Tibial artery (tissue), 4 donors: ENCODE measurements around the gene DYSF.

Source experiments
- DNase-seq, 2 donors: peaks; one replicate each; pipeline ENCODE4 v3.0.0-alpha.2; 2019
- H3K27ac ChIP-seq, 2 donors: fragments of 200-600 bp; sonication (generic) in 1 of 2; 1 replicate in 1 of 2; 2 replicates in 1 of 2; pipeline ENCODE4 v1.5.1; 2018 to 2019; ENCODE audit warnings: mild to moderate bottlenecking in 1 of 2
- H3K27me3 ChIP-seq, 2 donors: fragments of 200-600 bp; sonication (generic) in 1 of 2; one replicate each; pipeline versions ENCODE4 v1.5.1 to v1.6.0; 2016 to 2019
- H3K36me3 ChIP-seq, 3 donors: fragments of 200-600 bp; sonication (generic) in 2 of 3; one replicate each; pipeline ENCODE4 v1.5.1; 2016 to 2019; ENCODE audit warnings: mild to moderate bottlenecking in 2 of 3
- H3K4me1 ChIP-seq, 4 donors: fragments of 200-600 bp; sonication (generic) in 2 of 4; 1 replicate in 3 of 4; 2 replicates in 1 of 4; pipeline ENCODE4 v1.5.1; 2016 to 2019
- H3K4me3 ChIP-seq, 2 donors: fragments of 200-600 bp; sonication (generic) in 1 of 2; 1 replicate in 1 of 2; 2 replicates in 1 of 2; pipeline ENCODE4 v1.5.1; 2018 to 2019; ENCODE audit warnings: mild to moderate bottlenecking in 2 of 2
- H3K9me3 ChIP-seq, 3 donors: fragments of 200-600 bp; sonication (generic) in 1 of 3; one replicate each; pipeline ENCODE4 v1.5.1; 2016 to 2019
- intact Hi-C: fragments of 100-400 bp; cut with DNase I; formaldehyde crosslinking; loops from one replicate; pipeline ENCODE4 v1.15.0; 2023; ENCODE audit warnings: low total_unique reads
- TF ChIP-seq, protein P1 (sequence below), 2 experiments: fragments of 200-600 bp in 1 of 2; fragments of 450-650 bp in 1 of 2; IDR thresholded peaks; one replicate each; pipeline ENCODE4 v1.5.1; 2017 to 2019; ENCODE audit warnings: antibody characterized with exemption in 2 of 2, mild to moderate bottlenecking in 1 of 2, moderate library complexity in 1 of 2

DYSF gene

DNA sequence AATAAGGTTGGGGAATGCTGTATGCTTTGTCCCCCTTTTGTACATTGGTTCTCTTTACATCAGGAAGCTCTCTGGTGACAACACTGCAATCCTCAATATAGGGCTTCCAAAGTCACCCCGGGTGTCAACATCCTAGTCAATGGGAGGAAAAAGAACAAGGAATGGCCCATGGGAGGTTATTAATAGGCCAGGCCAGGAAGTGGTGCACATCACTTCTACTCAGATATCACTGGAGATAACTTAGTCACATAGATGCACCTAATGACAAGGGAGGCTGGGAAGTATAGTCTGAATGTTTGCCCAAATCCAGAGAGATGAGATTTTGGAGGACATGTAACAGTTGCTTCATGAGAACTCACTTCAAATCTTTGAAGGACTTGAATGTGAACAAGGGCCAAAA is 274.7 kb downstream of the DYSF start:
- intact Hi-C loops: no loop called here
- Histone ChIP-seq H3K27ac (no peak overlapping the region), H3K9me3 (peaks cover 0 to 7% (median 0%) of the 10 kb centered on the region in 3 donors), H3K36me3 (no peaks in the 10 kb centered on the region), H3K27me3 (no peaks in the 10 kb centered on the region), H3K4me3 (no peak overlapping the region), H3K4me1 (no peaks in the 10 kb centered on the region)
- TF ChIP-seq, protein P1, sequence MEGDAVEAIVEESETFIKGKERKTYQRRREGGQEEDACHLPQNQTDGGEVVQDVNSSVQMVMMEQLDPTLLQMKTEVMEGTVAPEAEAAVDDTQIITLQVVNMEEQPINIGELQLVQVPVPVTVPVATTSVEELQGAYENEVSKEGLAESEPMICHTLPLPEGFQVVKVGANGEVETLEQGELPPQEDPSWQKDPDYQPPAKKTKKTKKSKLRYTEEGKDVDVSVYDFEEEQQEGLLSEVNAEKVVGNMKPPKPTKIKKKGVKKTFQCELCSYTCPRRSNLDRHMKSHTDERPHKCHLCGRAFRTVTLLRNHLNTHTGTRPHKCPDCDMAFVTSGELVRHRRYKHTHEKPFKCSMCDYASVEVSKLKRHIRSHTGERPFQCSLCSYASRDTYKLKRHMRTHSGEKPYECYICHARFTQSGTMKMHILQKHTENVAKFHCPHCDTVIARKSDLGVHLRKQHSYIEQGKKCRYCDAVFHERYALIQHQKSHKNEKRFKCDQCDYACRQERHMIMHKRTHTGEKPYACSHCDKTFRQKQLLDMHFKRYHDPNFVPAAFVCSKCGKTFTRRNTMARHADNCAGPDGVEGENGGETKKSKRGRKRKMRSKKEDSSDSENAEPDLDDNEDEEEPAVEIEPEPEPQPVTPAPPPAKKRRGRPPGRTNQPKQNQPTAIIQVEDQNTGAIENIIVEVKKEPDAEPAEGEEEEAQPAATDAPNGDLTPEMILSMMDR (IDR thresholded peaks at IDR 0.05): no peak
- no peak for DNase-seq

DNA sequence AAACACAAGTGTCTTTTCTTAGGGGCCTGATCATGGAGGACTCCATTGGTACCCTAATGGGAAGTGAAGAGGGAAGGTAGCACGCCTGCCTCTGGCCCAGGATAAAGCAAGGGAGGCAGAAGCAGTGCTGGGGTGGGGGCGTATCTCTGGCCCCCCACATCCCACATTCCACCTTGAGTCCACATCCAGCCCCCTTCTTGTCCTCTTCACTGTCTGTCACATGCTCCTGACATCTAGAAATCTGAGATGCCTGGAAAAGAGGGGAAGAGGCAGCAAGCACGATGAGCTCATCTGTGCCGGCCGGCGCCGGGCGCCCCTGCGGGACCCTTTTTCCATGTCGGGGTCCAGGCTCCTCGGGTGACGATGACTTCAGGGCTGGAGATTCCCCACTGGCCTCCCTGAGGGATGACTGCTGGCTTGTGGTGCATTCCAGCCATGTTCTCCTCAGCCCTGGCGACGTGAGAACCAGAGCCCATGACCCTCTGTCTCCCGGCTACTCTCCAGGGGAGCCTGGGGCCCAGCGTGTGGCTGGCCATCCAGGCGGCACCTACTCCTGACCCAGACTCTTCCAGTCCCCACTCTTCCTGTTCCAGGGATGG is 277.5 kb downstream of the DYSF start:
- no peak for DNase-seq
- no peak overlapping the region for H3K27ac ChIP-seq
- H3K36me3 ChIP-seq: no peaks in the 10 kb centered on the region
- H3K4me3 ChIP-seq: no peak overlapping the region
- intact Hi-C loops: no loop called here
- H3K27me3 ChIP-seq: no peaks in the 10 kb centered on the region
- TF ChIP-seq, protein P1 (IDR thresholded peaks at IDR 0.05): no peak
- H3K9me3 ChIP-seq: no peaks in the 10 kb centered on the region
- H3K4me1 ChIP-seq: no peaks in the 10 kb centered on the region

GRCh38 chr2:71734620-71735019 is 281.3 kb downstream of the DYSF start:
- Histone ChIP-seq H3K27me3 (no peaks in the 10 kb centered on the region), H3K27ac (no peak overlapping the region), H3K36me3 (no peaks in the 10 kb centered on the region), H3K4me1 (no peaks in the 10 kb centered on the region), H3K9me3 (no peaks in the 10 kb centered on the region), H3K4me3 (no peak overlapping the region)
- no peak for DNase-seq
- intact Hi-C loops: no loop called here
- TF ChIP-seq, protein P1 (IDR thresholded peaks at IDR 0.05): no peak

GRCh38 chr2:71735676-71736075 is 282.3 kb downstream of the DYSF start:
- Histone ChIP-seq H3K36me3 (no peaks in the 10 kb centered on the region), H3K4me1 (no peaks in the 10 kb centered on the region), H3K9me3 (no peaks in the 10 kb centered on the region), H3K27ac (no peak overlapping the region), H3K27me3 (no peaks in the 10 kb centered on the region), H3K4me3 (no peak overlapping the region)
- intact Hi-C loops: no loop called here
- no peak for DNase-seq
- TF ChIP-seq, protein P1 (IDR thresholded peaks at IDR 0.05): no peak
